ENCODE results near the gene PRKRA.

Gene PRKRA

GRCh38 chr2:178479758-178480226, 28.8 kb upstream of the PRKRA start:
- H3K9me2 ChIP-seq (replicated peaks; ENCODE audit: low read depth, low read length): no peaks in the 10 kb centered on the region
- no peaks in the 10 kb centered on the region for H3K27me3 ChIP-seq (ENCODE audit: insufficient read depth, low read length, poor library complexity, severe bottlenecking)
- no peak for TF ChIP-seq EZH2phosphoT487 (IDR thresholded peaks at IDR 0.05; ENCODE audit: borderline replicate concordance)
- no peak for TF ChIP-seq CTCF (conservative IDR thresholded peaks at IDR 0.05; ENCODE audit: low read length)
- H3K9me3 ChIP-seq (ENCODE audit: insufficient read depth, low read depth, low read length): no peaks in the 10 kb centered on the region
- H4K20me1 ChIP-seq (ENCODE audit: insufficient read depth, low read length, poor library complexity, severe bottlenecking): peaks cover 41% of the 10 kb centered on the region
- peak overlapping the region; percentile 90 for H3K4me3 ChIP-seq (ENCODE audit: low read length, poor library complexity, severe bottlenecking)
- H2AFZ ChIP-seq (ENCODE audit: low read length): peak overlapping the region; percentile 90
- peaks cover 67% of the 10 kb centered on the region for H3K79me2 ChIP-seq (ENCODE audit: insufficient read depth, low read length)
- peaks cover 56% of the 10 kb centered on the region for H3K4me1 ChIP-seq (ENCODE audit: insufficient read depth, low read length, poor library complexity, severe bottlenecking)
- H3K4me2 ChIP-seq (ENCODE audit: low read depth, low read length, poor library complexity, severe bottlenecking): peak overlapping the region; percentile 77
- H3K36me3 ChIP-seq (ENCODE audit: insufficient read depth, low read length): no peaks in the 10 kb centered on the region
- H3K9ac ChIP-seq (ENCODE audit: low read depth, low read length, poor library complexity, severe bottlenecking): peak overlapping the region; percentile 93
- peaks cover 9% of the 10 kb centered on the region; the same call in 1 of the 2 replicates for H3F3A ChIP-seq (ENCODE audit: low read depth)

- Histone ChIP-seq H3F3A (ENCODE audit: low read depth) (peaks cover 9% of the 10 kb centered on the region; the same call in 1 of the 2 replicates), H4K20me1 (ENCODE audit: insufficient read depth, low read length, poor library complexity, severe bottlenecking) (peaks cover 36% of the 10 kb centered on the region), H3K4me2 (ENCODE audit: low read depth, low read length, poor library complexity, severe bottlenecking) (peak overlapping the region; percentile 77), H3K9me2 (replicated peaks; ENCODE audit: low read depth, low read length) (no peaks in the 10 kb centered on the region), H3K9ac (ENCODE audit: low read depth, low read length, poor library complexity, severe bottlenecking) (peak overlapping the region; percentile 93), H3K4me1 (ENCODE audit: insufficient read depth, low read length, poor library complexity, severe bottlenecking) (peaks cover 50% of the 10 kb centered on the region), H3K79me2 (ENCODE audit: insufficient read depth, low read length) (peaks cover 61% of the 10 kb centered on the region), H3K27me3 (ENCODE audit: insufficient read depth, low read length, poor library complexity, severe bottlenecking) (no peaks in the 10 kb centered on the region), H3K9me3 (ENCODE audit: insufficient read depth, low read depth, low read length) (no peaks in the 10 kb centered on the region), H2AFZ (ENCODE audit: low read length) (peak overlapping the region; percentile 90; the same call in 1 of the 2 replicates), H3K4me3 (ENCODE audit: low read length, poor library complexity, severe bottlenecking) (peak overlapping the region; percentile 90), H3K36me3 (ENCODE audit: insufficient read depth, low read length) (no peaks in the 10 kb centered on the region)
- TF ChIP-seq EZH2phosphoT487 (IDR thresholded peaks at IDR 0.05; ENCODE audit: borderline replicate concordance): no peak
- peak; percentile 25; the same call in 1 of the 2 replicates for TF ChIP-seq CTCF (conservative IDR thresholded peaks at IDR 0.05; ENCODE audit: low read length)
Measured at GRCh38 chr2:178479275-178479616, 28.3 kb upstream of the PRKRA start.

GRCh38 chr2:178478439-178479274, 27.7 kb upstream of the PRKRA start, which contains the start of gene FKBP7:
FKBP7 (minus strand) TSS chr2:178478600; CDS start chr2:178478499, 101 bp downstream.
- H3K9me2 ChIP-seq (replicated peaks; ENCODE audit: low read depth, low read length): no peaks in the 10 kb centered on the region
- peak within 1 kb of the TSS; percentile 90 for H3K4me3 ChIP-seq (ENCODE audit: low read length, poor library complexity, severe bottlenecking)
- peak within 1 kb of the TSS; percentile 93 for H3K9ac ChIP-seq (ENCODE audit: low read depth, low read length, poor library complexity, severe bottlenecking)
- H4K20me1 ChIP-seq (ENCODE audit: insufficient read depth, low read length, poor library complexity, severe bottlenecking): peaks cover 31% of the 10 kb centered on the region
- peak within 1 kb of the TSS; percentile 77 for H3K4me2 ChIP-seq (ENCODE audit: low read depth, low read length, poor library complexity, severe bottlenecking)
- no peaks in the 10 kb centered on the region for H3K9me3 ChIP-seq (ENCODE audit: insufficient read depth, low read depth, low read length)
- peaks cover 58% of the 10 kb centered on the region for H3K79me2 ChIP-seq (ENCODE audit: insufficient read depth, low read length)
- peaks cover 44% of the 10 kb centered on the region for H3K4me1 ChIP-seq (ENCODE audit: insufficient read depth, low read length, poor library complexity, severe bottlenecking)
- H3F3A ChIP-seq (ENCODE audit: low read depth): peaks cover 9% of the 10 kb centered on the region; the same call in 1 of the 2 replicates
- peak within 1 kb of the TSS; percentile 98 for H2AFZ ChIP-seq (ENCODE audit: low read length)
- no peaks in the 10 kb centered on the region for H3K36me3 ChIP-seq (ENCODE audit: insufficient read depth, low read length)
- TF ChIP-seq EZH2phosphoT487 (IDR thresholded peaks at IDR 0.05; ENCODE audit: borderline replicate concordance): no peak
- peak; percentile 90 for TF ChIP-seq CTCF (conservative IDR thresholded peaks at IDR 0.05; ENCODE audit: low read length)
- H3K27me3 ChIP-seq (ENCODE audit: insufficient read depth, low read length, poor library complexity, severe bottlenecking): no peaks in the 10 kb centered on the region
